ENCODE data around the gene ZCCHC7.
A peak's percentile ranks its signal among the peaks of the same experiment; 100 is the strongest.
"Not testable (repeated sequence)": the region's sequence is repeated elsewhere in the genome, so short reads cannot be mapped to it uniquely, and the experiment has no call there.

The ZCCHC7 gene

DNA sequence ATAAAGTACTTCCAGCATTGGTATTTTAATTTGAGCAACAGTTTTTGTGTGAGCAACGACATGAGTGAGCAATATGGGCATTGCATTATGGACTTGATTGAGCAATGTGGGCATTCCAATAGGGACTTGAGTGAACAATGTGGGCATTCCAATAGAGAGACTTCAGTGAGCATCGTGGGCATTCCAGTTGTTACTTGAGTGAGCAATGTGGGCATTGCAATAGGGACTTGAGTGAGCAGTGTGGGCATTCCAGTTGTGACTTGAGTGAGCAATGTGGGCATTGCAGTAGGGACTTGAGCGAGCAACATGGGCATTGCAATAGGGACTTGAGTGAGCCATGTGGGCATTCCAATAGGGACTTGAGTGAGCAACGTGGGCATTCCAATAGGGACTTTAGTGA is 52.2 kb downstream of the ZCCHC7 start:
- no peak for DNase-seq (ENCODE audit: low read depth in 3 of 3)

- no peak for DNase-seq (ENCODE audit: low read depth in 3 of 3)
Measured at GRCh38 chr9:37174247-37174646, 53.9 kb downstream of the ZCCHC7 start.

DNA sequence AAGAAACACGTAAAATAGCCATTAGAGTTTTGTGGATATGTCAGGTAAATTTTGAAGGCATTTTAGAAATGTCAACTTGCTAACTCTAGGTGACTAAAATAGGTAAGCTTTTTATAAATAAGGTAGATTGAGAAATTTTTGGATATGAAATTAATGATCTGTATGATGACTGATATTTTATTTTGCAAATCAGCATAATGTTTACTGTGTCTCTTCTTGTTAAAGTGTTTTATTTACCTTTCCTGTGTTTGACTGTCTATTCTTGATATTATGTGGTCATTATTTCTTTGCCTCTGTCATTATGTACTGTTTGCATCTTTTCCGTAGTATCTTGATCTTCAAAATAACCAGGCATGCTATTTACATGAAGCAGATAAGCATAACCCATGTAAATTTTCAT is 58.4 kb downstream of the ZCCHC7 start:
- no peak for DNase-seq (ENCODE audit: low read depth in 3 of 3)

DNA sequence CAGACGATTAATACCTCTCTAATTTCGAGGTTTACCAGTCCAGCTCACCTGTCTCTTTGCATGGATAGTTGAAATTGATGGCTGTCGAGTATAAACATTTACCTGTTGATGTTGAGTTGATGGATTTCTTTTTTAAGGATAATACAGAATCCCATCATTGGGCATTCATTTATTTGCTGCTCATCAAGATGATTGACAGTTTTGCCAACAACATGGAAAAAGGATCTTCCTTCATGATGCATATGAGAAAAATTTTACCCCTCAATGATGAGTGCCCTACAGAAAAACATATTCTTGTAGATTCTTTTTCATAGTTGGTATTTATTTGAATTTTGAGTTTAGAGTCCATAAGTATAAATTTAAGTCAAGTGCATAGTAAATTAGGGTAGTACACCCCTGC is 59.2 kb downstream of the ZCCHC7 start:
- DNase-seq (ENCODE audit: low read depth in 3 of 3): no peak

DNA sequence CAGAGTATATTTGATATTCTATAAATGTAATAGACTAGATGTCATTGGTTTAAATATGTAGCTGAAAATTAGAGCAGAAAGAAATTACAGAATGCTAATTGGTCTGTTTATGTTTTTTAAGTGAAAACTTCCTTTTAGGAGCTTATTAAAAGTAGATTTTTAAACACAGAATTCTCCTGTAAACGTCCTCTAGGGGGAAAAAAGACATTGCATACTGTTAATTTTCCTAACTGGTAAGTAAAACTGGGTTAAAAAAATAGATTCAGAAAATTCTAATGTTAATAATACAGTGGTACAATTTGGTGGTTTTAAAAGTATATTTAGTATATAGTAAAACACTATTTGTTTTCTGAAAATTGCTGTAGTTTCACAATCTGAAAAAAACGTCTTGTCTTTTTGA is 59.8 kb downstream of the ZCCHC7 start:
- DNase-seq (ENCODE audit: low read depth in 3 of 3): no peak

GRCh38 chr9:37182718-37183117 is 62.3 kb downstream of the ZCCHC7 start:
- no peak for DNase-seq (ENCODE audit: low read depth in 3 of 3)

- DNase-seq (ENCODE audit: low read depth in 3 of 3): no peak
Measured at GRCh38 chr9:37184905-37185867, 64.8 kb downstream of the ZCCHC7 start.

- DNase-seq (ENCODE audit: low read depth in 3 of 3): peak in 1 of 3 experiments; percentile 5
Measured at GRCh38 chr9:37187292-37187691, 66.9 kb downstream of the ZCCHC7 start.

DNA sequence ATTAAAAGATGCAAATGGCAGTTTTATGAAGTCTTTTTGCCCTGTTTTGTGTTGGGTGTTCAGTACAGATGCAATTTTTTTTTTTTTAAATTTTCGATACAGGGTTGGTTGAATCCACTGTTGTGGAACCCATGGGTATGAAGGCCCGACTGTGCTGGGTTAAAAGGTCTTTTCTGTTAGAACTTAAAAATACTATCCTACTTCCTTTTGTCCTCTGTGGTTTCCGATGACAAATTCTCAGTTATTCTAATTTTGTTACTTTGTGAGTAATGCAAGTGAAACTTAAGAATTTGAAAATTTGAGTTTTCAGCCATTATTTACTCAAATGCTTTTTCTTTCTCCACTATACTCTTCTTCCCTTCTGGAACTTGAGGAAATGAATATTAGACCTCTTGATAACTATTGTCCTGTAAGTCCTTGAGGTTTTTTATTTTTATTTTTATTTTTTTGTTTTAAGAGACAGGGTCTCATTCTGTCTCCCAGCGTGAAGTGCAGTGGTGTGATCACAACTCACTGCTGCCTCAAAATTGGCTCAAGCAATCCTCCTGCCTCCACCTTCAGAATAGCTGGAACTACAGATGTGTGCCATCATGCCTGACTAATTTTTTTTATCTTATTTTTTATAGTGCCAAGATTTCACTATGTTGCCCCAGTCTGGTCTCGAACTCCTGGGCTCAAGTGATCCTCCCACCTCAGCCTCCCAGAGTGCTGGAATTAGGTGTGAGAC is 67.5 kb downstream of the ZCCHC7 start:
- DNase-seq (ENCODE audit: low read depth in 3 of 3): no peak

DNA sequence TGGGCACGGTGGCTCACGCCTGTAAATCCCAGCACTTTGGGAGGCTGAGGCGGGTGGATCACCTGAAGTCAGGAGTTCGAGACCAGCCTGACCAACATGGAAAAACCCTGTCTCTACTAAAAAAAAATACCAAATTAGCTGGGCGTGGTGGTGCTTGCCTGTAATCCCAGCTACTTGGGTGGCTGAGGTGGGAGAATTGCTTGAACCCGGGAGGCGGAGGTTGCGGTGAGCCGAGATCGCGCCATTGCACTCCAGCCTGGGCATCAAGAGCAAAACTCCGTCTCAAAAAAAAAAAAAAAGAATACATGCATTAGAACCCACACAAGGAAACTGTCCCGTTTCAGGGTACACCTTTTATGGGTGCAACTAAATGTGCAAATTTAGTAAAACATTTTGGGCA is 70.4 kb downstream of the ZCCHC7 start:
- DNase-seq (ENCODE audit: low read depth in 3 of 3): not testable (repeated sequence)

DNA sequence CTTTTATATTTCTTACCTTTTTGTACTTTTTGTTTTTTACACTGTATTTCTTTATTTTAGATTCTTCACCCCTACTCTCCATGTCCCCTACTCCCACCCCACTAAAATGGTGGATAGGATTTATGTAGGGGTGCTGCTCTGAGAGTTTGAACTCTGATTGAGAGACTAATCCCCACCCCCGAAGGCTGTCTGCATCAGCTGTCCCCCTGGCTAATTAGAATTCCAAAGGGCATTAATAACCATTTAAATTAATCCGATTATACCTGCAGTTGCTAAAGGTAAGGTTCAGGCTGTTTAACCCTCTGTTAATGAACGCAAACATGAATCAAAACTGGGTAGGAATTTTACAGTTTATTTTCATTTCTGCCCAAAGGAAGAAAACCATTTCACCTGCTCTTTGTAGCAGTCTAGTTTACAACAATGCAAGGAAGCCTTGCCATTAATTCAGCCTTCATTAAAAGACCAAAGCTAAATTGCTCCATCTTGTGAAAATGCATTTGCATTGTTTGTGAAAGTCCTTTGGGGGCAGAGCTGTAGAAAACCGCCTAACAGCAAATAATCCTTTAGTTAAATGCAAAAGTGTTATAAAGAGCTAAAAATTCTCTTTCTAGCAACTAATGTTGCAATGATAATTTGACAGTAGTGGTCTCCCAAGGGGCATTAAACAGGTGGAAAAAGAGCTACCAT is 71.2 kb downstream of the ZCCHC7 start:
- no peak for DNase-seq (ENCODE audit: low read depth in 3 of 3)

GRCh38 chr9:37192803-37193202 is 72.4 kb downstream of the ZCCHC7 start:
- no peak for DNase-seq (ENCODE audit: low read depth in 3 of 3)

DNA sequence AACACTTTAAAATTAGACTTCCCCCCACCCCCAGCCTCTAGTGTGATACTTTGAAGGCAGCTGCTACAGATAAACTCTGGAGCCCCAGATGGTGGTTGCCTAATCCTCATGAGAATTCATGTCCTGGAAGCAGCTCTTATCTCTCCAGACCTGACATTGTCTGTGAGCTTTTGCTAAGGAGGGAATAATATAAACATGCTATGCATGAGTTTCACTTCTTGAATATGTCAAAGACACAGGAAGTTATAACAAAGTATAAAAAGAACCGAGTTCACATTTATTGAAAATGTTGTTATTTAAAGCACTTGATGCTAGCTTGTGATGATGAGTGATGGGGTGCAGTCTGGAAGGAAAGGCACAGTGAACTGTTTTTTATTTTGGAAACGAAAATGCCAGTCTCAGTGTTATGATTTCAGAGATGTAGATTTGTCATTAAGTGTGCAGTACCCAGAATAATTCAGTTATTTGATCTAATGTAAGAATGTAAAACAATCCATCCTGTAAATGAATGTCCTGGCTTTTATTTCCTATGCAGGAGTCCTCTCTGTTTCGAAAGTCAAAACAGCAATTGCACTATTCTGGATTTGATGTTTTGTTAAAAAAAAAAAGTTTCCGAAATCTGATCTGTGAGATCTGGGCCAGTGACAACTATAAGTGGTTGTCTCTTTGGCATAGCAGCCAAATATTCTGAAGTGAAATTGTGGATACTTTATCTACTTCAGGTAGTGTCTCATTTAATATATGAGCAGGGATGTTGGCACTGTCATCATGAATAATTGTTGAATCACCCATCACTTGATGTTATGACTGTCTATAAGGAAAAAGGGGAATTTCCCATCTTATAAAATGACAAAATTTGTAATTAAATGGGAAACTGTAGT is 77.0 kb downstream of the ZCCHC7 start:
- no peak for DNase-seq (ENCODE audit: low read depth in 3 of 3)

- no peak for DNase-seq (ENCODE audit: low read depth in 3 of 3)
Measured at GRCh38 chr9:37198039-37198729, 77.8 kb downstream of the ZCCHC7 start.

DNA sequence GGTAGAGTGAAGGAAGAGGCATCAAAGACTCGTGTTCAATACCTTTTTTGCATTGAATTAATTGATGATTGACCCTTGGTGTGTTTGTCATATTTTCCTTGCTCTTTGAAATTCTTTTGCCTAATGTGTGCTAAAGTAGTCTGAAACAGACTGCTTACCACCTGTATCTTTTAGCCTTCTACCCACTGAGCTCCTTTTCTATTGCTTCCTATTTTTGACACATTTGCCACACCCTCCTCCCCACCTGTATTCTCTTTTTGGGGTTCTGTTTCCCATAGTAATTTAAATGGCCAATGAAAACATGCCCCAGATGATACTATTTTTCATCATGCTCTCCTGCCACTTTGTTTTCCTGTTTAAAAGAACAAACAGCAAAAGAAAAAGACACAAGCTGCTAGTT is 78.5 kb downstream of the ZCCHC7 start:
- no peak for DNase-seq (ENCODE audit: low read depth in 3 of 3)

DNA sequence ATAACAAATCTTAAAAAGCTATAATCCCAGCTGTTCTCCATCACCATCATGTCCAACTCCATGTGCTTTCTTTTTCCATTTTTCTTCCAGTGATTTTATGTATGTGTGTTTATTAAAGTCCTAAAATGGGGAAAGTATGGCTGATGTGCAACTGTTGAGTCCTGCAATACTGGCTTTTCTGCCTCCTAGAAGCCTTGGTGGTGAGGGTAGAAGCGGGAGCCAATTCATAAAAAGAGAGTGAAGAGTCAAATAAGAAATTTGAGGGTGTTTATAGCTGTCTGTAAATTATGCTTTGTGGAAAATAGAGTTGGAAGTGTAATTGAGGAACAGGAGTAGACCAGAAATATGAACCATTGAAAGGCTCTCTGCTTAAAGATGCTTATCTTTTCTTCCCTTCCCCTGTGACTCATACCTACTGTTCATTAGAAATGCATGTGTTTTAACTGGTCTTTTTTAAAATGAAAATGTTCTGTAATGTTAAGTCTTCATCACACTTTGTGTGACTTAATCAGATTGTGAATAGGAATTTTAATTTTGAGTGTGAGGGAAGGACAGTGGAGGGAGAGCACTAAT is 80.1 kb downstream of the ZCCHC7 start:
- DNase-seq (ENCODE audit: low read depth in 3 of 3): no peak

- no peak for DNase-seq (ENCODE audit: low read depth in 3 of 3)
Measured at GRCh38 chr9:37201581-37201980, 81.2 kb downstream of the ZCCHC7 start.

DNA sequence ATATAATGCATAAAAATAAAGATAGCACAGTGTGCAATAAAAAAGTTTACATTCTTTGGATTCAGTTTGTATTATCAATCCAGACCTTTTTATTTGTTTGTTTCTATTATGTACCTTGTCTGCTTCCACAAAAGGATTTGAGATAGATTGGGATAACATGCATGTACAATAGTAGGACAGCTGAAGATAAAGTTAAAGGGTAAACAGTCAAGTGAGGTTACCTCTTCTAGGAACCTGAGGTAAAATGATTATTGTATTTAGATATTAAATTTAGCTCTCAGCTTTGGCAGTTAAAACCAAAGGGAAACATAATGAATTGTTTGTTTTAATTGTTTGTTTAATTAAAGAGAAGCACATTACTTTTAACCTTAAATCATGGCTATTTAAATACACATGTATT is 81.7 kb downstream of the ZCCHC7 start:
- no peak for DNase-seq (ENCODE audit: low read depth in 3 of 3)

DNA sequence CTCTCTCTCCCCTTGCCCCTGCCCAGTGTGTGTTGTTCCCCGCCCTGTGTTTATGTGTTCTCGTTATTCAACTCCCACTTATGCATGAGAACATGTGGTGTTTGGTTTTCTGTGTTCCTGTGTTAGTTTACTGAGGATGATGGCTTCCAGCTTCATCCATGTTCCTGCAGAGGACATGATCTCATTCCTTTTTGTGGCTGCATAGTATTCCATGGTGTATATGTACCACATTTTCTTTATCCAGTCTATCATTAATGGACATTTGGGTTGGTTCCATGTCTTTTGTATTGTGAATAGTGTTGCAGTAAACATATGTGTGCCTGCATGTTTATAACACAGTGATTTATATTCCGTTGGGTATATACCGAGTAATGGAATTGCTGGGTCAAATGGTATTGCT is 83.1 kb downstream of the ZCCHC7 start:
- DNase-seq (ENCODE audit: low read depth in 3 of 3): not testable (repeated sequence)

DNA sequence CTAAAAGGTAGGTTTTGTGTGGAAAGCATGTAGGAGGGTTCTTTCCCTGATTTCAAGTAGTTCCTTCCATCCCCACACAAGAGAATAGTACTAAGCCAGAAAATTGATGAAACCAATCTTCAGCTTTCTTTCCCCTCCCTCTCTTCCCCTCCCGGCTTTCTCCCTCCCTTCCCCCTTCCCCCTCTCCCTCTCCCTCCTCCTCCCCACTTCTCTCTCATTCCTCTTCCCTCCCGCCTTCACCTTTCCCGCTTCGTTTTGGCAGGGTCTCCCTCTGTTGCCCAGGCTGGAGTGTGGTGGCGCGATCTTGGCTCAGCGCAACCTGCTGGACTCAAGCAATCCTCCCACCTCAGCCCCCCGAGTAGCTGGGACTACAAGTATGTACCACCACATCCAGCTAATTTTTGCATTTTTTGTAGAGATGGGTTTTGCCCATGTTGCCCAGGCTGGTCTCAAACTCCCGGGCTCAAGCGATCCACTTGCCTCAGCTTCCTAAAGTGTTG is 85.8 kb downstream of the ZCCHC7 start:
- no peak for DNase-seq (ENCODE audit: low read depth in 3 of 3)

Data from stimulated activated CD4-positive, alpha-beta T cell treated with anti-CD3 and anti-CD28 coated beads, TNF-alpha, amount 100 ng/mL, for 24 hours (primary cell).